ENCODE results near the gene PRKAG2.

The PRKAG2 gene

DNA sequence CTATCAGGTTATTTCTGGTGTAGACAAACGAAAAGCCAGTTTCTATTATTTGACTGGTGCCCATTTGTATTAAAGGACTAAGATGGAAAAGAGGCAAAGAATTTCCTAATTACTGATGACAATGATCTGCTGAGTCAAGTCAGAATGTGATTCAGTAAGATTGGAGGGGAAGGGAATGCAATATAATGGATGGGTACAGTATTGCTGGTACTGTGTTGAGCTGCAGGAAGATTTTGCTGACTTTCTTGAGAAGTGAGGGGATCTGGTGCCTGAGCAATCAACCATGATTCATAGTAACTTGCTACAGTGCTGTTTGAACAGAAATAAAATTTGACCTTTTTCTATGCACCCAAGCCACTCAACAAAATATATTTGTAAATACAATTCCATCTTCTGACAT, 218.1 kb downstream of the PRKAG2 start:
- no peaks in the 10 kb centered on the region for H3K36me3 ChIP-seq (ENCODE audit: insufficient read depth)
- H3K4me3 ChIP-seq (IDR thresholded peaks at IDR 0.05; ENCODE audit: insufficient read depth, low read depth, low read length) = no peak overlapping the region
- no peak overlapping the region for H2AFZ ChIP-seq (ENCODE audit: low read depth)
- no peaks in the 10 kb centered on the region for H3K27me3 ChIP-seq (ENCODE audit: insufficient read depth, low read depth)
- H3K4me2 ChIP-seq = no peak overlapping the region
- no peak overlapping the region for H3K9ac ChIP-seq
- H3K27ac ChIP-seq = no peak overlapping the region
- no peaks in the 10 kb centered on the region for H3K4me1 ChIP-seq (ENCODE audit: low read depth, poor library complexity, severe bottlenecking)
- TF ChIP-seq, protein P1, sequence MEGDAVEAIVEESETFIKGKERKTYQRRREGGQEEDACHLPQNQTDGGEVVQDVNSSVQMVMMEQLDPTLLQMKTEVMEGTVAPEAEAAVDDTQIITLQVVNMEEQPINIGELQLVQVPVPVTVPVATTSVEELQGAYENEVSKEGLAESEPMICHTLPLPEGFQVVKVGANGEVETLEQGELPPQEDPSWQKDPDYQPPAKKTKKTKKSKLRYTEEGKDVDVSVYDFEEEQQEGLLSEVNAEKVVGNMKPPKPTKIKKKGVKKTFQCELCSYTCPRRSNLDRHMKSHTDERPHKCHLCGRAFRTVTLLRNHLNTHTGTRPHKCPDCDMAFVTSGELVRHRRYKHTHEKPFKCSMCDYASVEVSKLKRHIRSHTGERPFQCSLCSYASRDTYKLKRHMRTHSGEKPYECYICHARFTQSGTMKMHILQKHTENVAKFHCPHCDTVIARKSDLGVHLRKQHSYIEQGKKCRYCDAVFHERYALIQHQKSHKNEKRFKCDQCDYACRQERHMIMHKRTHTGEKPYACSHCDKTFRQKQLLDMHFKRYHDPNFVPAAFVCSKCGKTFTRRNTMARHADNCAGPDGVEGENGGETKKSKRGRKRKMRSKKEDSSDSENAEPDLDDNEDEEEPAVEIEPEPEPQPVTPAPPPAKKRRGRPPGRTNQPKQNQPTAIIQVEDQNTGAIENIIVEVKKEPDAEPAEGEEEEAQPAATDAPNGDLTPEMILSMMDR (conservative IDR thresholded peaks at IDR 0.05; ENCODE audit: low read depth, low read length) = no peak
- no peaks in the 10 kb centered on the region for H4K20me1 ChIP-seq (ENCODE audit: insufficient read depth)
- H3K79me2 ChIP-seq (ENCODE audit: insufficient read depth, low read depth) = no peaks in the 10 kb centered on the region

DNA sequence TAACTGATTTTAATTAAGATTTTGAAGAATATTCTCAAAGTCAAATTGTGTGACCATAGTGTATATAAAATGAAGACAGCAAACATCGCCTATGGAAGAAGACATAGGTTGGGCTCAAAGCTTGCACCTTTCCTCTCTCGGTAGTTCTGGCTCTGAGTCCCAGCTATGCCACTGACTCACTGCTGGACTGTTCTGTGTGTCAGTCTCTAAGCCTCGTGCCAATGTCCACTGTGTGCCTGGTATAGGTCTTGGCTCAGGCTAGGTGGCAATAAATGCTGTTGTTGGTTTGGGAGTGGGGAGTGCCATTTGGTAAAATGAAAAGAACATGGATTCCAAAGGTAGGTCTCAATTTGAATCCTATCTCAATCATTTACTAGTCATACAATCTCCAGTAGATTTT, 219.7 kb downstream of the PRKAG2 start:
- Histone ChIP-seq H3K27ac (no peak overlapping the region), H3K4me3 (IDR thresholded peaks at IDR 0.05; ENCODE audit: insufficient read depth, low read depth, low read length) (no peak overlapping the region), H3K4me2 (no peak overlapping the region), H3K27me3 (ENCODE audit: insufficient read depth, low read depth) (no peaks in the 10 kb centered on the region), H3K79me2 (ENCODE audit: insufficient read depth, low read depth) (no peaks in the 10 kb centered on the region), H2AFZ (ENCODE audit: low read depth) (no peak overlapping the region), H4K20me1 (ENCODE audit: insufficient read depth) (no peaks in the 10 kb centered on the region), H3K9ac (no peak overlapping the region), H3K36me3 (ENCODE audit: insufficient read depth) (no peaks in the 10 kb centered on the region), H3K4me1 (ENCODE audit: low read depth, poor library complexity, severe bottlenecking) (no peaks in the 10 kb centered on the region)
- TF ChIP-seq, protein P1 (conservative IDR thresholded peaks at IDR 0.05; ENCODE audit: low read depth, low read length) = no peak

DNA sequence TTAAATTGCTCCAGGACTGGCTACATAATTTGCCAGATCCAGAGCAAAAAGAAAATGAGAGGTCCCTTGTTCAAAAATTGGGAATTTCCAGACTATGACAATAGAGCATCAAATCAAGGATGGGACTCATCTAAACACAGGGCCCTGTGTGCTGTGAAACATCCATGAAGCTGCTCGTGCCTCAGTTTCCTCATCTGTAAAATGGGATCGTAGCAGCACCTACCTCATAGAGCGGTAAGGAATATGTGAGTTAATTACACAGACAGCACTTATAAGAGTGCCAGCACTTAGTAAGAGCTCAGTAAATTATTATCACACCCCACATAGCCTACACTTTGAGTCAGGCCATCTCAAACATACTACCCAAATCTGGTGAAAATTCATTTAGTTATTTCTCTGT, 221.4 kb downstream of the PRKAG2 start:
- Histone ChIP-seq H3K4me3 (IDR thresholded peaks at IDR 0.05; ENCODE audit: insufficient read depth, low read depth, low read length) (no peak overlapping the region), H3K79me2 (ENCODE audit: insufficient read depth, low read depth) (no peaks in the 10 kb centered on the region), H3K36me3 (ENCODE audit: insufficient read depth) (no peaks in the 10 kb centered on the region), H2AFZ (ENCODE audit: low read depth) (no peak overlapping the region), H3K4me2 (no peak overlapping the region), H3K4me1 (ENCODE audit: low read depth, poor library complexity, severe bottlenecking) (no peaks in the 10 kb centered on the region), H3K27me3 (ENCODE audit: insufficient read depth, low read depth) (no peaks in the 10 kb centered on the region), H3K27ac (no peak overlapping the region), H4K20me1 (ENCODE audit: insufficient read depth) (no peaks in the 10 kb centered on the region), H3K9ac (no peak overlapping the region)
- TF ChIP-seq, protein P1 (conservative IDR thresholded peaks at IDR 0.05; ENCODE audit: low read depth, low read length) = no peak

- Histone ChIP-seq H3K36me3 (ENCODE audit: insufficient read depth) (no peaks in the 10 kb centered on the region), H3K27ac (no peak overlapping the region), H3K4me3 (IDR thresholded peaks at IDR 0.05; ENCODE audit: insufficient read depth, low read depth, low read length) (no peak overlapping the region), H3K79me2 (ENCODE audit: insufficient read depth, low read depth) (no peaks in the 10 kb centered on the region), H3K9ac (no peak overlapping the region), H4K20me1 (ENCODE audit: insufficient read depth) (no peaks in the 10 kb centered on the region), H2AFZ (ENCODE audit: low read depth) (no peak overlapping the region), H3K4me2 (no peak overlapping the region), H3K27me3 (ENCODE audit: insufficient read depth, low read depth) (no peaks in the 10 kb centered on the region), H3K4me1 (ENCODE audit: low read depth, poor library complexity, severe bottlenecking) (no peaks in the 10 kb centered on the region)
- TF ChIP-seq, protein P1 (conservative IDR thresholded peaks at IDR 0.05; ENCODE audit: low read depth, low read length) = no peak
These were observed 224.8 kb downstream of the PRKAG2 start for GRCh38 chr7:151652111-151652510.
